Stimulated activated CD4-positive, alpha-beta T cell treated with anti-CD3 and anti-CD28 coated beads, TNF-alpha, amount 100 ng/mL, for 48 hours (primary cell): ENCODE data around the gene MYRIP.
"Not testable (repeated sequence)": the region's sequence is repeated elsewhere in the genome, so short reads cannot be mapped to it uniquely, and the experiment has no call there.

Experiments used
- DNase-seq, 3 donors: peaks; one replicate each; pipeline ENCODE4 v3.0.0-alpha.2; 2020; ENCODE audit warnings: low read depth in 3 of 3

MYRIP gene

GRCh38 chr3:40237159-40237558, 427.8 kb downstream of the MYRIP start:
- no peak for DNase-seq

- DNase-seq: no peak
Measured at GRCh38 chr3:40237889-40238571, 428.6 kb downstream of the MYRIP start.

GRCh38 chr3:40240921-40241320, 431.5 kb downstream of the MYRIP start:
- DNase-seq: no peak

- DNase-seq: no peak
Measured at GRCh38 chr3:40242216-40242615, 432.8 kb downstream of the MYRIP start.

GRCh38 chr3:40242638-40243037, 433.2 kb downstream of the MYRIP start:
- DNase-seq: no peak

GRCh38 chr3:40243056-40243455, 433.6 kb downstream of the MYRIP start:
- DNase-seq: no peak

GRCh38 chr3:40247714-40248454, 438.5 kb downstream of the MYRIP start:
- no peak for DNase-seq

- DNase-seq: no peak
Measured at GRCh38 chr3:40248591-40248990, 439.2 kb downstream of the MYRIP start.

- DNase-seq: no peak
Measured at GRCh38 chr3:40249168-40249567, 439.8 kb downstream of the MYRIP start.

GRCh38 chr3:40254491-40254890, 445.1 kb downstream of the MYRIP start:
- no peak for DNase-seq

- DNase-seq: no peak
Measured at GRCh38 chr3:40254891-40255290, 445.5 kb downstream of the MYRIP start.

- no peak for DNase-seq
Measured at GRCh38 chr3:40255532-40255931, 446.1 kb downstream of the MYRIP start.

GRCh38 chr3:40258064-40258463, 448.7 kb downstream of the MYRIP start:
- no peak for DNase-seq

- no peak for DNase-seq
Measured at GRCh38 chr3:40258555-40258954, 449.1 kb downstream of the MYRIP start.

- DNase-seq: no peak
Measured at GRCh38 chr3:40262331-40262730, 452.9 kb downstream of the MYRIP start.

- no peak for DNase-seq
Measured at GRCh38 chr3:40264451-40264850, 455.0 kb downstream of the MYRIP start.

- DNase-seq: no peak
Measured at GRCh38 chr3:40265181-40265580, 455.8 kb downstream of the MYRIP start.

- no peak for DNase-seq
Measured at GRCh38 chr3:40267937-40268724, 458.7 kb downstream of the MYRIP start.

GRCh38 chr3:40268802-40269524, 459.6 kb downstream of the MYRIP start:
- no peak for DNase-seq

- DNase-seq: no peak
Measured at GRCh38 chr3:40278791-40279190, 469.4 kb downstream of the MYRIP start.

GRCh38 chr3:40281995-40282394, 472.6 kb downstream of the MYRIP start:
- no peak for DNase-seq

- not testable (repeated sequence) for DNase-seq
Measured at GRCh38 chr3:40283057-40283456, 473.6 kb downstream of the MYRIP start.
